ENCODE data around the gene SGSM2.

SGSM2 gene

GRCh38 chr17:2384439-2385127 lies 47.3 kb downstream of the SGSM2 start:
- DNase-seq: no peak

- no peak for DNase-seq
These were observed 48.2 kb downstream of the SGSM2 start for GRCh38 chr17:2385240-2386210.

- no peak for DNase-seq
These were observed 49.2 kb downstream of the SGSM2 start for GRCh38 chr17:2386400-2387085.

GRCh38 chr17:2387086-2388019 lies 50.1 kb downstream of the SGSM2 start:
- no peak for DNase-seq

- no peak for DNase-seq
These were observed 50.9 kb downstream of the SGSM2 start for GRCh38 chr17:2388020-2388682.

- no peak for DNase-seq
These were observed 51.4 kb downstream of the SGSM2 start for GRCh38 chr17:2388683-2389055.

- no peak for DNase-seq
These were observed 53.0 kb downstream of the SGSM2 start for GRCh38 chr17:2390199-2390836.

- DNase-seq: peak in 1 of 56 donors; percentile 49
These were observed 54.4 kb downstream of the SGSM2 start for GRCh38 chr17:2391597-2392251.

GRCh38 chr17:2392252-2393173 lies 55.2 kb downstream of the SGSM2 start:
- peak; percentile 59 to 97 (median 90) for DNase-seq

GRCh38 chr17:2393174-2393953 lies 56.1 kb downstream of the SGSM2 start:
- peak in 55 of 56 donors; percentile 43 to 91 (median 74) for DNase-seq

GRCh38 chr17:2393954-2394749 lies 56.9 kb downstream of the SGSM2 start:
- no peak for DNase-seq

GRCh38 chr17:2394775-2395201 lies 57.5 kb downstream of the SGSM2 start:
- DNase-seq: no peak

- no peak for DNase-seq
These were observed 58.2 kb downstream of the SGSM2 start for GRCh38 chr17:2395258-2396181.

GRCh38 chr17:2396192-2396567 lies 58.9 kb downstream of the SGSM2 start:
- no peak for DNase-seq
